GM12865 (cell line): ENCODE measurements around the gene DEDD.

ENCODE experiments used
- DNase-seq: peaks from one replicate; pipeline ENCODE4 v3.0.0; 2010; ENCODE audit warnings: low read depth
- H3K4me3 ChIP-seq: 2 replicates; pipeline ENCODE4 v1.5.1; 2011; ENCODE audit warnings: mild to moderate bottlenecking, low read depth, low read length, control low read depth
- TF ChIP-seq, protein P1 (sequence below): IDR thresholded peaks from 2 replicates; pipeline ENCODE4 v1.5.1; 2011; ENCODE audit warnings: low read length, control low read depth, low read depth, inconsistent platforms; ENCODE audit not compliant: insufficient read depth; ENCODE audit errors: missing control alignments

The DEDD gene

DNA sequence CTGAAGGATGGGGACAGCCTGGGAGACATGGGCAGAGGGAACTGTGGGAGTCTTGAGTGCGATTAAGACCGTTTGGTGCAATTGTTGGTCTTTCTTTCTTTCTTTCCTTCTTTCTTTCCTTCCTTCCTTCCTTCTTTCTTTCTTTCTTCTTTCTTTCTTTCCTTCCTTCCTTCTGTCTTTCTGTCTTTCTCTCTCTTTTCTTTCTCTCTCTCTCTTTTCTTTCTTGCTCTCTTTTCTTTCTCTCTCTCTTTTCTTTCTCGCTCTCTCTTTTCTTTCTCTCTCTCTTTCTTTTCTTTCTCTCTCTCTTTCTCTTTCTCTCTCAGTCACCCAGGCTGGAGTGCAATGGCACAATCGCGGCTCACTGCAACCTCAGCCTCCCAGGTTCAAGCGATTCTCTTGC, 37.2 kb downstream of the DEDD start:
- TF ChIP-seq, protein P1, sequence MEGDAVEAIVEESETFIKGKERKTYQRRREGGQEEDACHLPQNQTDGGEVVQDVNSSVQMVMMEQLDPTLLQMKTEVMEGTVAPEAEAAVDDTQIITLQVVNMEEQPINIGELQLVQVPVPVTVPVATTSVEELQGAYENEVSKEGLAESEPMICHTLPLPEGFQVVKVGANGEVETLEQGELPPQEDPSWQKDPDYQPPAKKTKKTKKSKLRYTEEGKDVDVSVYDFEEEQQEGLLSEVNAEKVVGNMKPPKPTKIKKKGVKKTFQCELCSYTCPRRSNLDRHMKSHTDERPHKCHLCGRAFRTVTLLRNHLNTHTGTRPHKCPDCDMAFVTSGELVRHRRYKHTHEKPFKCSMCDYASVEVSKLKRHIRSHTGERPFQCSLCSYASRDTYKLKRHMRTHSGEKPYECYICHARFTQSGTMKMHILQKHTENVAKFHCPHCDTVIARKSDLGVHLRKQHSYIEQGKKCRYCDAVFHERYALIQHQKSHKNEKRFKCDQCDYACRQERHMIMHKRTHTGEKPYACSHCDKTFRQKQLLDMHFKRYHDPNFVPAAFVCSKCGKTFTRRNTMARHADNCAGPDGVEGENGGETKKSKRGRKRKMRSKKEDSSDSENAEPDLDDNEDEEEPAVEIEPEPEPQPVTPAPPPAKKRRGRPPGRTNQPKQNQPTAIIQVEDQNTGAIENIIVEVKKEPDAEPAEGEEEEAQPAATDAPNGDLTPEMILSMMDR: no peak
- no peak for DNase-seq
- H3K4me3 ChIP-seq: no peak overlapping the region

DNA sequence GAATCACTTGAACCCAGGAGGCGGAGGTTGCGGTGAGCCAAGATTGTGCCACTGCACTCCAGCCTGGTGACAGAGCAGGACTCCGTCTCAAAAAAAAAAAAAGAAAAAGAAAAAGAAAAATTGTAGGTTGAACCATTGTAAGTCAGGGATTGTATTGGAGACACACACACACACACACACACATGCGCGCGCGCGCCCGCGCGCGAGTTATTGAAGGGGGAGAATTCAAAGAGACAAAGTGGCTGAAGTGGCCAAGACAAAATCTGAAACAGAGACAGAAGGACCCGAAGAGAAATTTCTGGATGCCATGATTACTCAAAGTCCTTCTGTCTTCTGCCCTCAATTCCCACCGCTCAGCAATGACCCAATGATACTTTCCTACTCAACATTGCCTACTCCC, 38.0 kb downstream of the DEDD start:
- DNase-seq: no peak
- no peak overlapping the region for H3K4me3 ChIP-seq
- TF ChIP-seq, protein P1: no peak

DNA sequence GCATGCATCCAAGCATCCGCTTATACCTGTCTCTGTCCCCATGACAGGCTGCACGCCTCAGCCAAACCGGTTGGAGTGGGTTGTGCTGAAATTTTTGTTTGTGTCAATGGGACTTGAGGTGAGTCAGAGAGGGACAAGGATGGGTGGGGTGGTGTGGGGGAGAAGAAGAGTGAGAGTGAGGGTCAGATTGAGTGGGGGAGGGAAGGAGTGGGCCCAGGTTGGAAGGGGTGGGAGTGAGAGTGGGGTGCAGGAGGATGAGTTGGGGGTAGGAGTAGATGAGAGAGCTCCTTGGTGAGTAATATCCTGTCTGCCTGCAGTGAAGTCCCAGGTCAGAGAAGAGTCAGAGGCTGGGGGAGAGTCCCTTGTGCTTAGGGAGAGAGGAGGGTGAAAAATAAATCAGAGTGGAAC, 39.8 kb downstream of the DEDD start:
- peak; percentile 32 for DNase-seq
- TF ChIP-seq, protein P1: no peak
- no peak overlapping the region for H3K4me3 ChIP-seq

DNA sequence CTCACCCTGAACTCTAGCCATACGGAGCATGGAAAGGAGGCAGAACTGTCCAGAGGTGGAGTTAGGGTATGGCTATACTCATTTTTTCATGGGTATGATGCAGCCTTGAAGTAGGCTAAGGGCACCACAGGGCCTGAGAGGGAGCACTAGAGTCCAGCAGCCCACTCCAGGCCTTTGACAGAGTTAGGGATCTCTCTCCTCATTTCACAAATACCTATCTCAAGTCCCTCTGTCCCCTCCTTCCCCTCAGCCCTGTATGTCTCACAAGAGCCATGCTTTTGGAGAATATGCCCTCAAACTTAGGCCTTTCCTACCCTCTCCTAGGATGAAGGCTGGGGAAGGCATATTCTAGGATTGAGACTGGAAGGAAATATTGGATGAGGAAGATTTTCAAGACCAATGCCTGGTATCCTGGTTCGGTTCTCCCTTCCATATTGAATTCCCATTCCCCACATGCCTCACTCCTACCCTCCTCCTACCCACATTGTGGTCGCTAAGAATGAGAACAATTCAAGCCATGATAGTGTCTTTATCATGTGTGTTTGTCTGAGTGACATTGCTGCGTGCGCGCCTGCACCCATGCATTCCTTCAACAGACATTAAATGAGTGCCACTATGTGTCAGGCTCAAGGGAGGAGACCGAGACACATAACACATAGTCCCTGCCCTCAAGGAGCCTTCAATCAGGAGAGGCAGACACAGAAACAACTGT, 40.5 kb downstream of the DEDD start:
- H3K4me3 ChIP-seq: no peak overlapping the region
- TF ChIP-seq, protein P1: no peak
- DNase-seq: no peak

DNA sequence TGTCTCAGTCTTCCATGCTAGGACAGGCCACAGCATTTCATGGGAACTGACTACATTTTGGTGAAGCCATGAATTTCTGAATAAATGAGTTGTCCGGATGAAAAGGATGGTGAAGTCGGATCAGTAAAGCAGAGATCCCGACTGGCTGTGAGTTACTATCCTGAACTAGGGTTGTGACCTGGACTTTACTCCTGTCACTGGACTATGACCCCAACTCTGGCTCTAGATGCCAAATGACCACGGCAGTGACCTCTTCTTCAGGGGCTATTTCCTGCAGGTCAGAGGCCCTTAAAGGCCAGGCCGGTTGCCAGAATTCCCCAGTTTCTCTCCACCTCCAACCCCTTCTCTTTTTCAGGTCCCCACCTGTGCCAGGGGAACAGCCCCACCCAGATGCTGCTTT, 41.4 kb downstream of the DEDD start:
- TF ChIP-seq, protein P1: no peak

DNA sequence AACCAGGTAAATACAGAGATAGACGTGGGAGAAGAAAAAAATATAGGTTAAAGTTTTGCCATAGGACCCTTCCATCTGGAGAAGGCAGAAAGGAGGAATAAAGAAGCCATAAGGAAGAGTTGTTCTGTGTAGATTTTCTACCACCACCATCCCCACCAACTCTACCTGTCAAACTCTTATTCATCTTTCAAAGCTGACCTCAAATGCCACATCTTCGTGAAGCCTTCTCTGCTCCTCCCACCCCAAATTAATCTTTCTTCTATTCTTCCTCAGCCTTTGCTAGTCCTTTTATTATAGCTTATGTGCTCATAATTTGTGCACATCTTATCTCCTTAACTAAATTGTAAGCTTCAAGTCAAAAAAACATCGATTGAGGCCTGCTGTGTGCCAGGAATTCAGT, 41.9 kb downstream of the DEDD start:
- TF ChIP-seq, protein P1: no peak
- DNase-seq: no peak
- no peak overlapping the region for H3K4me3 ChIP-seq

More for the DNA sequence above, 41.4 kb downstream of the DEDD start:
- no peak overlapping the region for H3K4me3 ChIP-seq
- no peak for DNase-seq

DNA sequence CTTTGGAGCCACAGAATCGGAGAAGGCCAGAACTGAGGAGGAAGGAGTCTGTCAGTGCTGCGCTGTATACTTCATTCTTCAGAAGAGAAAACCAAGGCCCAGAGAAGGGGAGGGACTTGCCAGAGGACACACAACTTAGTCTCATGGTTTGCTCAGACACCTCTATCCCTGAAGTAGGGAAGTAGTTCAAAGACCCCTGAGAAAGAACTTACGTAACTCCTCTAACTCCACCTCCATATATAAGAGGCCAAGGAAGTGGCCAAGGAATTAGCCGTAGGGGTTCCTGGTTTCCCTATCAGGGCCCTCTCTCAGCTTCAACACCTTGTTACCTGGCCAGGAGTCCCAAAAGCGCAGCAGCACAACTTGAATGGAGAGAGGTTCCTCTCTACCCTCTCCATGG, 42.5 kb downstream of the DEDD start:
- H3K4me3 ChIP-seq: no peak overlapping the region
- TF ChIP-seq, protein P1: no peak
- DNase-seq: no peak
